ENCODE results near the gene EVPL. TPM values are rescaled to one million over a fixed set of nuclear protein-coding genes. Genes with fewer than 3 reads are reported as not detected.

The EVPL gene
- total RNA-seq, 2 experiments from 2014 or later, result 5.1 to 9.9 TPM

DNA sequence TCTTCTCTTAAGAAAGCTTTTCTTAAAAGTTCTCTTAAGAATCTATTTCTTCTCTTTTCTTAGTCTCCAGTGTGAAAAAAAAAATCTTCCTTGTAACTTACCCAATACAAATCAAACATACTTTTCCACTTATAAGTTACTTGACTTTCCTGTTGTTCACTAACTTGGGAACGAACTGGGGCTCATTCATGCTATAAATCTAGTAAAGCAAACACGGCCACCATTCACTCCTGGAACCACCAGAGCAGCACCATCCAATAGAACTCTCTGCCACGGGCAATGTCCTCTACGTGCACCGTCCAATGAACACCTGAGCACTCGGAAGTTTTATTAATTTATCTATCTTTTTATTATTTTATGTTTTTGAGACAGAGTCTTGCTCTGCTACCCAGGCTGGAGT lies 24.5 kb upstream of the EVPL start:
- BruUV-seq (replicated peaks), result no TSS peak
- Histone ChIP-seq H3K79me2 (ENCODE audit: insufficient read depth, low read depth, low read length) (peaks cover 3% of the 10 kb centered on the region; the same call in 1 of the 2 replicates), H3K36me3 (ENCODE audit: insufficient read depth, low read length) (peaks cover 92% of the 10 kb centered on the region), H3K27ac (ENCODE audit: low read depth, low read length, poor library complexity, severe bottlenecking) (no peak overlapping the region), H3K9me3 (ENCODE audit: low read length) (no peaks in the 10 kb centered on the region), H3K4me3 (ENCODE audit: low read depth, low read length, poor library complexity, severe bottlenecking) (no peak overlapping the region), H3K4me2 (ENCODE audit: low read length) (no peak overlapping the region), H3K4me1 (ENCODE audit: insufficient read depth, low read length, poor library complexity, severe bottlenecking) (peaks cover 36% of the 10 kb centered on the region), H4K20me1 (ENCODE audit: insufficient read depth, low read length) (no peaks in the 10 kb centered on the region), H3K9me2 (ENCODE audit: insufficient read depth, low read length) (no peaks in the 10 kb centered on the region), H2AFZ (ENCODE audit: low read length) (no peak overlapping the region)
- DNase-seq (ENCODE audit: low spot score), result no peak
- ChIA-PET CTCF (ENCODE audit: unreplicated experiment) (no interaction called here), POLR2A (interaction anchor here (1.0 kb wide), 1 partner anchor 32 kb away, joined by 3 read pairs; no protein-coding TSS in a partner anchor)
- intact Hi-C loops (cut with micrococcal nuclease; ENCODE audit: unreplicated experiment), result no loop called here
- TF ChIP-seq, protein P1, sequence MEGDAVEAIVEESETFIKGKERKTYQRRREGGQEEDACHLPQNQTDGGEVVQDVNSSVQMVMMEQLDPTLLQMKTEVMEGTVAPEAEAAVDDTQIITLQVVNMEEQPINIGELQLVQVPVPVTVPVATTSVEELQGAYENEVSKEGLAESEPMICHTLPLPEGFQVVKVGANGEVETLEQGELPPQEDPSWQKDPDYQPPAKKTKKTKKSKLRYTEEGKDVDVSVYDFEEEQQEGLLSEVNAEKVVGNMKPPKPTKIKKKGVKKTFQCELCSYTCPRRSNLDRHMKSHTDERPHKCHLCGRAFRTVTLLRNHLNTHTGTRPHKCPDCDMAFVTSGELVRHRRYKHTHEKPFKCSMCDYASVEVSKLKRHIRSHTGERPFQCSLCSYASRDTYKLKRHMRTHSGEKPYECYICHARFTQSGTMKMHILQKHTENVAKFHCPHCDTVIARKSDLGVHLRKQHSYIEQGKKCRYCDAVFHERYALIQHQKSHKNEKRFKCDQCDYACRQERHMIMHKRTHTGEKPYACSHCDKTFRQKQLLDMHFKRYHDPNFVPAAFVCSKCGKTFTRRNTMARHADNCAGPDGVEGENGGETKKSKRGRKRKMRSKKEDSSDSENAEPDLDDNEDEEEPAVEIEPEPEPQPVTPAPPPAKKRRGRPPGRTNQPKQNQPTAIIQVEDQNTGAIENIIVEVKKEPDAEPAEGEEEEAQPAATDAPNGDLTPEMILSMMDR (conservative IDR thresholded peaks at IDR 0.05; ENCODE audit: low read length), result no peak
- no peak for TF ChIP-seq EZH2phosphoT487 (IDR thresholded peaks at IDR 0.05; ENCODE audit: borderline replicate concordance, low read depth, low read length)

DNA sequence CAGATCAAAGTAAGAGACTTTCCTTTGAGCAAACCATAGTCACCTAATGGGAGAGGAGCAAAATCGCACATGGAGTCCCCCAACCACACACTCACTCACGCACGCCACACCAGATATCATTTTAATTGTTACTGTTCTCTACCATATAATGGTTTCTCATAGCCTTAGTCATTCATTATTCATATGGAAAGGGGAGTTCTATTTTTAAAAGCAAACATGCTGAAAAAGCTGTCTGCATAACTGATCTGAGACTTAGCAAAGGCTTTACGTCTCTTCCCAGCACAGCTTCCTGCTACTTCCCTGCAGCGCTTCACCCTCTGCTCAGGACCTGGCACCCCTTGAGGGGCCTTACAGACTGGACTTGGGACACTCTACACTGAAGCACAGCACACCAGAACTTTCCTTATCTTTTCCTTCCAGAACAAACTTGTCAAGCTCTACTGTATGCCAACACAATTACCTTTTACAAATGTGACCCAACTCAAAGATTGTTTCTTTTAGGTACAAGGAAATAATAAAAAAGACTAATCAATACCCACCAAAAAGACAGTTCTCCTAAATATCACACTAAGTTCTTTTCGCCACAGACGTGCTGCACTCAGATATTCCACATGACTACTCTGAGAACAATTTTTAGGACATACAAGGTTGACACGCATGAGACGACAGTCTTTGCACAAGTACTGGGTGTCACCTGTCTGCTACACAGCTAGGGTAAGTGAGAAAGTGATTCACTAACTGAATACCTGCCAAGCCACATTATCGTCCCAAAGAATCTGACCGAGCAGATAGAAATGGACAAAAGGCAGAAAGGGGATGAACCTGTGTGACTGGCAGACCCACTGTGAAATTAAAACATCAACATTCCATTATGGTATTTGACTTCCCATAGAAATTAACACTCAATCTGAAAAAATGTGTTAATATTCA lies 23.7 kb upstream of the EVPL start:
- TSS peak; percentile 13 for BruUV-seq (replicated peaks)
- H3K9me2 ChIP-seq (ENCODE audit: insufficient read depth, low read length), result no peaks in the 10 kb centered on the region

More for the DNA sequence above, 23.7 kb upstream of the EVPL start:
- no peak overlapping the region for H3K27ac ChIP-seq (ENCODE audit: low read depth, low read length, poor library complexity, severe bottlenecking)
- H3K4me1 ChIP-seq (ENCODE audit: insufficient read depth, low read length, poor library complexity, severe bottlenecking), result peaks cover 36% of the 10 kb centered on the region
- H2AFZ ChIP-seq (ENCODE audit: low read length), result no peak overlapping the region
- H3K36me3 ChIP-seq (ENCODE audit: insufficient read depth, low read length), result peaks cover 92% of the 10 kb centered on the region
- H3K9me3 ChIP-seq (ENCODE audit: low read length), result no peaks in the 10 kb centered on the region
- peaks cover 3% of the 10 kb centered on the region; the same call in 1 of the 2 replicates for H3K79me2 ChIP-seq (ENCODE audit: insufficient read depth, low read depth, low read length)
- no peak overlapping the region for H3K4me2 ChIP-seq (ENCODE audit: low read length)
- intact Hi-C loops (cut with micrococcal nuclease; ENCODE audit: unreplicated experiment), result no loop called here
- no peak for DNase-seq (ENCODE audit: low spot score)
- ChIA-PET CTCF (ENCODE audit: unreplicated experiment) (interaction anchor here (0.8 kb wide), 1 partner anchor 36 kb away, joined by 3 read pairs; no protein-coding TSS in a partner anchor), POLR2A (interaction anchor here (1.0 to 2.7 kb wide), 2 partner anchors 14 to 31 kb away, joined by 3 to 10 read pairs; no protein-coding TSS in a partner anchor)
- TF ChIP-seq, protein P1 (conservative IDR thresholded peaks at IDR 0.05; ENCODE audit: low read length), result no peak
- TF ChIP-seq EZH2phosphoT487 (IDR thresholded peaks at IDR 0.05; ENCODE audit: borderline replicate concordance, low read depth, low read length), result no peak
- H4K20me1 ChIP-seq (ENCODE audit: insufficient read depth, low read length), result no peaks in the 10 kb centered on the region
- H3K4me3 ChIP-seq (ENCODE audit: low read depth, low read length, poor library complexity, severe bottlenecking), result no peak overlapping the region

All from OCI-LY7 (cell line).